ENCODE results near the gene CECR2.
"Not testable (repeated sequence)": the region's sequence is repeated elsewhere in the genome, so short reads cannot be mapped to it uniquely, and the experiment has no call there.

Gene CECR2

GRCh38 chr22:17512960-17513359 lies 143.7 kb downstream of the CECR2 start:
- no peak for TF ChIP-seq Cebpa-rat (IDR thresholded peaks at IDR 0.05)
- Histone ChIP-seq H3K4me1 (peaks cover 0 to 9% (median 5%) of the 10 kb centered on the region in 10 experiments; a peak in 16 of 20 replicates), H3K4me3 (no peak overlapping the region), H4K20me1 (no peaks in the 10 kb centered on the region), H3K4me2 (no peak overlapping the region), H3K27me3 (no peaks in the 10 kb centered on the region), H3K9ac (no peak overlapping the region), H3K36me3 (peaks cover 0 to 6% (median 0%) of the 10 kb centered on the region in 11 experiments; a peak in 4 of 22 replicates), H3K9me3 (replicated peaks in 1 of 11) (peaks cover 0 to 5% (median 0%) of the 10 kb centered on the region in 11 experiments; a peak in 1 of 22 replicates), H3K27ac (no peak overlapping the region)

GRCh38 chr22:17513612-17514011 lies 144.4 kb downstream of the CECR2 start:
- no peak overlapping the region for H3K27ac ChIP-seq
- H3K9me3 ChIP-seq (replicated peaks in 1 of 11): peaks cover 0 to 5% (median 0%) of the 10 kb centered on the region in 11 experiments; a peak in 1 of 22 replicates
- no peaks in the 10 kb centered on the region for H4K20me1 ChIP-seq
- H3K4me1 ChIP-seq: peaks cover 4 to 16% (median 11%) of the 10 kb centered on the region in 10 experiments; a peak in 18 of 20 replicates
- no peak overlapping the region for H3K4me2 ChIP-seq
- no peaks in the 10 kb centered on the region for H3K27me3 ChIP-seq
- H3K4me3 ChIP-seq: no peak overlapping the region
- no peaks in the 10 kb centered on the region; a peak in 1 of 22 replicates for H3K36me3 ChIP-seq
- no peak for TF ChIP-seq Cebpa-rat (IDR thresholded peaks at IDR 0.05)
- no peak overlapping the region for H3K9ac ChIP-seq

- Histone ChIP-seq H3K9me3 (replicated peaks in 1 of 11) (peaks cover 0 to 5% (median 0%) of the 10 kb centered on the region in 11 experiments; a peak in 1 of 22 replicates), H3K4me1 (peaks cover 8 to 21% (median 16%) of the 10 kb centered on the region in 10 experiments; a peak in 18 of 20 replicates), H3K27me3 (no peaks in the 10 kb centered on the region), H4K20me1 (no peaks in the 10 kb centered on the region), H3K4me3 (no peak overlapping the region), H3K4me2 (no peak overlapping the region), H3K27ac (no peak overlapping the region), H3K9ac (no peak overlapping the region), H3K36me3 (no peaks in the 10 kb centered on the region; a peak in 1 of 22 replicates)
- TF ChIP-seq Cebpa-rat (IDR thresholded peaks at IDR 0.05): no peak
Measured at GRCh38 chr22:17514084-17514483, 144.8 kb downstream of the CECR2 start.

DNA sequence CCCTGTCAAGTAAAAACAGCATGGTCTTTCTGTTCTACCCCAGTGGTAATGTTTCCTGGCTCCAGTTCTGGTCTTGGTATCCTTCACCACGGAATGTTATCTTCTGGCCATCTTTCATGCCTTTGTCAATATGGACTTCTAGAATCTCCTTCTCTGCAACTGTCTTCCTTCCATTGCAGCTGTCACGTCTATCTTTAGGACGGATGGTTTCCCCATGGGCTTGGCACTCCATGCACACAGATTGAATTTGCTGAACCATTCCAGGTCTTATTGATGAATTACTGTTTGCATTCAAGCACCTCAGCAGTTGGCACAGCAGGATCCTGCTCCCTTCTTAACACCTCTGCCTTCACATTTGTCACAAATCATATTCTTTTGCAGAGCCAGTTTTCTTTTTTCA lies 149.1 kb downstream of the CECR2 start:
- Histone ChIP-seq H3K4me2 (peak overlapping the region in 10 of 11 experiments; percentile 17 to 90 (median 71); a peak in 19 of 22 replicates), H3K27ac (peak overlapping the region in 4 of 11 experiments; percentile 19 to 49 (median 35); a peak in 6 of 22 replicates), H3K36me3 (peaks cover 0 to under 1% (median 0%) of the 10 kb centered on the region in 11 experiments; a peak in 1 of 22 replicates)

DNA sequence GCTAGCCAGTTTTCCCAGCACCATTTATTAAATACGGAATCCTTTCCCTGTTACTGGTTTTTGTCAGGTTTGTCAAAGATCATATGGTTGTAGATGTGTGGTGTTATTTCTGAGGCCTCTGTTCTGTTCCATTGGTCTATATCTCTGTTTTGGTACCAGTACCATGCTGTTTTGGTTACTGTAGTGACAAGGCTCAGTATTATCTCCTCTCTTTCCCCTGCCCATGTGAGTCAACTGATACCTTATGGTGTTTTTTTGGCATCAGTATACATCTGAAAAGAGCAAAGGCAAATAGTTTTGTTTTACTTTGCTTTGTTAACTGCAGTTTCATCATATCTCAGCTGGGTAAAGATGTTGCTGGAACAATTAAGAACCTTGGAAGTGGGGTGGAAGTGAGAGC lies 152.7 kb downstream of the CECR2 start:
- H3K36me3 ChIP-seq: peaks cover 0 to 28% (median 7%) of the 10 kb centered on the region in 11 experiments; a peak in 5 of 22 replicates
- H3K4me2 ChIP-seq; H3K4me3 ChIP-seq; H3K9me3 ChIP-seq (replicated peaks in 1 of 11); H3K27ac ChIP-seq; H3K9ac ChIP-seq; H3K27me3 ChIP-seq; H4K20me1 ChIP-seq: not testable (repeated sequence)
- H3K4me1 ChIP-seq: peaks cover 8 to 30% (median 24%) of the 10 kb centered on the region in 10 experiments; a peak in 18 of 20 replicates

More for the DNA sequence above, 149.1 kb downstream of the CECR2 start:
- Histone ChIP-seq H3K9me3 (replicated peaks in 1 of 11) (peaks cover 0 to 13% (median 0%) of the 10 kb centered on the region in 11 experiments; a peak in 4 of 22 replicates), H3K9ac (peak overlapping the region in 3 of 11 experiments; percentile 8 to 33 (median 27); a peak in 2 of 22 replicates), H3K4me3 (0 out of 20 replicates have a peak overlapping the region, but pooled peaks of 1 of the 10 experiments have one; percentile 31), H3K4me1 (peaks cover 8 to 30% (median 24%) of the 10 kb centered on the region in 10 experiments; a peak in 18 of 20 replicates), H4K20me1 (no peaks in the 10 kb centered on the region), H3K27me3 (no peaks in the 10 kb centered on the region)
- TF ChIP-seq Cebpa-rat (IDR thresholded peaks at IDR 0.05): no peak

GRCh38 chr22:17523925-17524324 lies 154.7 kb downstream of the CECR2 start:
- no peak for TF ChIP-seq Cebpa-rat (IDR thresholded peaks at IDR 0.05)

DNA sequence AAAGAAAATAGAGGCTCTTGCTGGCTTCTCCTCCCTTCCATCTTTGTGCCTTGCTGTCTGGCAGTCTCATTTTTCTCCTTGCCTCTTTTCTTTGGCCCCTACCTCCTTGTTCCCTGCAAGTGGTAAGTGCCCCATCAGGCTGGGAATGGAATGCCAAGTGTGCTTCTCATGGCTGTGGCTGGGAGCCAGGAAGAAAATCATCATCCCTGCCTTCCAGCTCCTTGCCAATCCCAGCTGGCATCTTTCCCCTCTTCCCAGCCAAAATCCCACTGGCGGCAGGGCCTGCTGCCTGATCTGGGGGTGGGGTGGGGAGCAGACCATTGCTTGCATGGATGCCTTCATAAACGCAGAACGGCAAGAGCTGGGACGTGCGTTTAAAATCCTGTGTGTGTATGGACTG lies 167.0 kb downstream of the CECR2 start:
- no peaks in the 10 kb centered on the region for H3K27me3 ChIP-seq
- no peak overlapping the region for H3K27ac ChIP-seq
- no peak for TF ChIP-seq Cebpa-rat (IDR thresholded peaks at IDR 0.05)
- no peaks in the 10 kb centered on the region for H3K4me1 ChIP-seq
- no peaks in the 10 kb centered on the region for H3K9me3 ChIP-seq (replicated peaks in 1 of 11)
- H3K4me3 ChIP-seq: no peak overlapping the region
- H3K4me2 ChIP-seq: no peak overlapping the region
- H3K9ac ChIP-seq: no peak overlapping the region
- H4K20me1 ChIP-seq: no peaks in the 10 kb centered on the region
- H3K36me3 ChIP-seq: peaks cover 0 to 13% (median 0%) of the 10 kb centered on the region in 11 experiments; a peak in 5 of 22 replicates

More at GRCh38 chr22:17523925-17524324, 154.7 kb downstream of the CECR2 start:
- no peak overlapping the region for H3K4me2 ChIP-seq
- H3K9me3 ChIP-seq (replicated peaks in 1 of 11): peaks cover 0 to 8% (median 0%) of the 10 kb centered on the region in 11 experiments; a peak in 3 of 22 replicates
- no peak overlapping the region for H3K27ac ChIP-seq
- no peak overlapping the region for H3K4me3 ChIP-seq
- H3K27me3 ChIP-seq: no peaks in the 10 kb centered on the region
- H3K9ac ChIP-seq: no peak overlapping the region
- H4K20me1 ChIP-seq: no peaks in the 10 kb centered on the region
- H3K36me3 ChIP-seq: peaks cover 0 to 28% (median 7%) of the 10 kb centered on the region in 11 experiments; a peak in 5 of 22 replicates
- peaks cover 2 to 16% (median 10%) of the 10 kb centered on the region in 10 experiments; a peak in 18 of 20 replicates for H3K4me1 ChIP-seq

DNA sequence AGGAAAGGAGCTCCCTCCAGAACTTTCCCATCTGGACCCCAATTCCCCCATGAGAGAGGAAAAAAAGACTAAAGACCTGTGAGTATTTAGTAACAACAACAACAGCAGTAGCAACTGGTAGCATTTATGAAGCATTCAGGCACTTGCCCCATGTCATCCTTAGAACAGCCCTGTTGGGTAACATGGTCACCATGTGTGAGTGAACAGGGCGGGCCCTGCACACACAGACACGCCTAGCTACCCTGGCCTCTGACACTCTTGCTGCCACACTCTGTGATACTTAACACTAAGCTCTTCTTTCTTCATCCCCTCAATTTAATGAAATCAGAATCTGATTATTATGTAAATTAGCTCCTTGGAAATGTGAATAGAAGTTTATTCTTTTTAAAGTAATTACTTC lies 167.9 kb downstream of the CECR2 start:
- no peaks in the 10 kb centered on the region for H3K4me1 ChIP-seq
- no peak overlapping the region for H3K4me3 ChIP-seq
- no peak overlapping the region for H3K9ac ChIP-seq
- H3K27ac ChIP-seq: no peak overlapping the region
- H3K9me3 ChIP-seq (replicated peaks in 1 of 11): no peaks in the 10 kb centered on the region
- no peak for TF ChIP-seq Cebpa-rat (IDR thresholded peaks at IDR 0.05)
- H4K20me1 ChIP-seq: no peaks in the 10 kb centered on the region
- H3K4me2 ChIP-seq: no peak overlapping the region
- H3K36me3 ChIP-seq: peaks cover 0 to 18% (median 5%) of the 10 kb centered on the region in 11 experiments; a peak in 9 of 22 replicates
- no peaks in the 10 kb centered on the region for H3K27me3 ChIP-seq

DNA sequence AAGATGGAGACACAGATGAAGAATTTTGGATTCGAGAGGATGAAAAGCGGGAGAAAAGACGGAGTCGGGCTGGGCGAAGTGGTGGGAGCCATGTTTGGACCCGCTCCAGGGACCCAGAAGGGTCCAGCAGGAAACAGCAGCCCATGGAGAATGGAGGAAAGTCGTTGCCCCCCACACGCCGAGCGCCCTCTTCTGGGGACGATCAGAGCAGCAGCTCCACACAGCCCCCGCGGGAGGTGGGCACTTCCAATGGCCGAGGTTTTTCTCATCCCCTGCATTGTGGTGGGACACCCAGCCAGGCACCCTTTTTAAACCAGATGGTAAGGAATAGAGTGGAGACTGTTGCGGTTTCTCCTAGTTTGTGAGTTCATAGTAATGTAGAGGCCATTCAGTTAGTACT lies 171.2 kb downstream of the CECR2 start:
- H3K4me3 ChIP-seq: no peak overlapping the region
- H4K20me1 ChIP-seq: no peaks in the 10 kb centered on the region
- H3K4me2 ChIP-seq: no peak overlapping the region
- H3K36me3 ChIP-seq: peaks cover 0 to 29% (median 12%) of the 10 kb centered on the region in 11 experiments; a peak in 13 of 22 replicates
- H3K9me3 ChIP-seq (replicated peaks in 1 of 11): no peaks in the 10 kb centered on the region
- no peaks in the 10 kb centered on the region for H3K27me3 ChIP-seq
- no peak overlapping the region for H3K9ac ChIP-seq
- no peak overlapping the region for H3K27ac ChIP-seq
- no peak for TF ChIP-seq Cebpa-rat (IDR thresholded peaks at IDR 0.05)
- H3K4me1 ChIP-seq: no peaks in the 10 kb centered on the region

All from BLaER1 treated with 17β-estradiol and CSF1 and Interleukin-3, amounts not matched to agents 10 nM and 100 nM (cell line).